IMR-90 (cell line): ENCODE data around the gene ADD2.

Experiments
- CEBPB ChIP-seq: IDR thresholded peaks from 2 replicates; pipeline ENCODE4 v1.6.1; 2012; ENCODE audit warnings: low read depth, low read length, improper control_type of control experiment
- FOS ChIP-seq: fragments of 150-350 bp; IDR thresholded peaks from 2 replicates; pipeline ENCODE4 v1.6.1; 2016; ENCODE audit warnings: low read depth, low read length
- MAFK ChIP-seq: IDR thresholded peaks from 2 replicates; pipeline ENCODE4 v1.6.1; 2012; ENCODE audit warnings: low read depth, low read length, improper control_type of control experiment
- MXI1 ChIP-seq: IDR thresholded peaks from 2 replicates; pipeline ENCODE4 v1.6.1; 2012; ENCODE audit warnings: low read depth, mild to moderate bottlenecking, low read length, moderate library complexity, borderline replicate concordance
- POLR2A ChIP-seq: IDR thresholded peaks from 2 replicates; pipeline ENCODE4 v1.6.1; 2012; ENCODE audit warnings: mild to moderate bottlenecking, low read depth, low read length
- RAD21 ChIP-seq: IDR thresholded peaks from 2 replicates; pipeline ENCODE4 v1.6.1; 2012; ENCODE audit warnings: low read length, improper control_type of control experiment
- RCOR1 ChIP-seq: IDR thresholded peaks from 2 replicates; pipeline ENCODE4 v1.6.1; 2012; ENCODE audit warnings: mild to moderate bottlenecking, low read length, improper control_type of control experiment; ENCODE audit not compliant: insufficient replicate concordance
- RFX5 ChIP-seq: IDR thresholded peaks from 2 replicates; pipeline ENCODE4 v1.8.0; 2012; ENCODE audit warnings: low read depth, mild to moderate bottlenecking, low read length, moderate library complexity
- SMC3 ChIP-seq: fragments of 150-350 bp; IDR thresholded peaks from 2 replicates; pipeline ENCODE4 v1.6.1; 2016; ENCODE audit warnings: low read depth, mild to moderate bottlenecking, antibody characterized with exemption, low read length, moderate library complexity
- TF ChIP-seq, protein P1 (sequence below): conservative IDR thresholded peaks from 2 replicates; pipeline ENCODE4 v1.5.1; 2012; ENCODE audit warnings: mild to moderate bottlenecking, low read depth, low read length, improper control_type of control experiment
- TF ChIP-seq, protein P2 (sequence below): fragments of 150-350 bp; IDR thresholded peaks from 2 replicates; pipeline ENCODE4 v1.6.1; 2016; ENCODE audit warnings: low read depth, mild to moderate bottlenecking, low read length, moderate library complexity, borderline replicate concordance

DNA sequence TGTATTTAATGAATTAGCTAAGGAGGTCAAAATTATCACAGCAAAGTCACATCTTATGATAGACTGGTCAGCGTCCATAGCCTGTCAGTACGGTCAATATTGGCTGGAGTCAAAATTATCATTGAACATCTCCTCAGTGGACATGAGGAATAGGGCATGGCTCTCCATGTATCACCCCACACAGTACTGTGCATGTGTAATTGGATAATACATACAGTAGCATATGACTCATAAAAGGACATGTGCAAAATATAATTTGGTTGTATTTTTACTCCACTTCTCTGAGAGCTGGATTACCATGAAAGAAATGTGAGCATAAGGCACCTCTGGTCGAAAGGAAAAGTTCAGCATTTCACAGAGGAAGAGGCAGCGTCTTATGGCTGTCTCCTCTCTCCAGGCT lies 24.9 kb downstream of the ADD2 start:
- TF ChIP-seq POLR2A (no peak), SMC3 (no peak), MAFK (no peak), MXI1 (no peak), RAD21 (no peak), RFX5 (no peak), FOS (no peak), CEBPB (no peak), RCOR1 (no peak)
- TF ChIP-seq, protein P1, sequence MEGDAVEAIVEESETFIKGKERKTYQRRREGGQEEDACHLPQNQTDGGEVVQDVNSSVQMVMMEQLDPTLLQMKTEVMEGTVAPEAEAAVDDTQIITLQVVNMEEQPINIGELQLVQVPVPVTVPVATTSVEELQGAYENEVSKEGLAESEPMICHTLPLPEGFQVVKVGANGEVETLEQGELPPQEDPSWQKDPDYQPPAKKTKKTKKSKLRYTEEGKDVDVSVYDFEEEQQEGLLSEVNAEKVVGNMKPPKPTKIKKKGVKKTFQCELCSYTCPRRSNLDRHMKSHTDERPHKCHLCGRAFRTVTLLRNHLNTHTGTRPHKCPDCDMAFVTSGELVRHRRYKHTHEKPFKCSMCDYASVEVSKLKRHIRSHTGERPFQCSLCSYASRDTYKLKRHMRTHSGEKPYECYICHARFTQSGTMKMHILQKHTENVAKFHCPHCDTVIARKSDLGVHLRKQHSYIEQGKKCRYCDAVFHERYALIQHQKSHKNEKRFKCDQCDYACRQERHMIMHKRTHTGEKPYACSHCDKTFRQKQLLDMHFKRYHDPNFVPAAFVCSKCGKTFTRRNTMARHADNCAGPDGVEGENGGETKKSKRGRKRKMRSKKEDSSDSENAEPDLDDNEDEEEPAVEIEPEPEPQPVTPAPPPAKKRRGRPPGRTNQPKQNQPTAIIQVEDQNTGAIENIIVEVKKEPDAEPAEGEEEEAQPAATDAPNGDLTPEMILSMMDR: no peak
- TF ChIP-seq, protein P2, sequence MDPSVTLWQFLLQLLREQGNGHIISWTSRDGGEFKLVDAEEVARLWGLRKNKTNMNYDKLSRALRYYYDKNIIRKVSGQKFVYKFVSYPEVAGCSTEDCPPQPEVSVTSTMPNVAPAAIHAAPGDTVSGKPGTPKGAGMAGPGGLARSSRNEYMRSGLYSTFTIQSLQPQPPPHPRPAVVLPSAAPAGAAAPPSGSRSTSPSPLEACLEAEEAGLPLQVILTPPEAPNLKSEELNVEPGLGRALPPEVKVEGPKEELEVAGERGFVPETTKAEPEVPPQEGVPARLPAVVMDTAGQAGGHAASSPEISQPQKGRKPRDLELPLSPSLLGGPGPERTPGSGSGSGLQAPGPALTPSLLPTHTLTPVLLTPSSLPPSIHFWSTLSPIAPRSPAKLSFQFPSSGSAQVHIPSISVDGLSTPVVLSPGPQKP: no peak
